ENCODE data around the gene GTPBP4. TPM values are rescaled to one million over a fixed set of nuclear protein-coding genes. Genes with fewer than 3 reads are reported as not detected.

The GTPBP4 gene
- total and polyA plus RNA-seq, 9 of the 15 experiments (the other 6 are each of a cell fraction or from before 2014, with no cell fraction given) = 79.0 to 155 (median 128) TPM

- TF ChIP-seq MAZ (CRISPR knock-in tag; conservative IDR thresholded peaks at IDR 0.05 in 1 of 2, IDR thresholded peaks at IDR 0.05 in 1 of 2) = no peak
- no peak for TF ChIP-seq L3MBTL2 (IDR thresholded peaks at IDR 0.05)
- no peak; the same call in 1 of the 2 replicates for TF ChIP-seq MAX (CRISPR knock-in tag; IDR thresholded peaks at IDR 0.05)
- TF ChIP-seq, protein P1, sequence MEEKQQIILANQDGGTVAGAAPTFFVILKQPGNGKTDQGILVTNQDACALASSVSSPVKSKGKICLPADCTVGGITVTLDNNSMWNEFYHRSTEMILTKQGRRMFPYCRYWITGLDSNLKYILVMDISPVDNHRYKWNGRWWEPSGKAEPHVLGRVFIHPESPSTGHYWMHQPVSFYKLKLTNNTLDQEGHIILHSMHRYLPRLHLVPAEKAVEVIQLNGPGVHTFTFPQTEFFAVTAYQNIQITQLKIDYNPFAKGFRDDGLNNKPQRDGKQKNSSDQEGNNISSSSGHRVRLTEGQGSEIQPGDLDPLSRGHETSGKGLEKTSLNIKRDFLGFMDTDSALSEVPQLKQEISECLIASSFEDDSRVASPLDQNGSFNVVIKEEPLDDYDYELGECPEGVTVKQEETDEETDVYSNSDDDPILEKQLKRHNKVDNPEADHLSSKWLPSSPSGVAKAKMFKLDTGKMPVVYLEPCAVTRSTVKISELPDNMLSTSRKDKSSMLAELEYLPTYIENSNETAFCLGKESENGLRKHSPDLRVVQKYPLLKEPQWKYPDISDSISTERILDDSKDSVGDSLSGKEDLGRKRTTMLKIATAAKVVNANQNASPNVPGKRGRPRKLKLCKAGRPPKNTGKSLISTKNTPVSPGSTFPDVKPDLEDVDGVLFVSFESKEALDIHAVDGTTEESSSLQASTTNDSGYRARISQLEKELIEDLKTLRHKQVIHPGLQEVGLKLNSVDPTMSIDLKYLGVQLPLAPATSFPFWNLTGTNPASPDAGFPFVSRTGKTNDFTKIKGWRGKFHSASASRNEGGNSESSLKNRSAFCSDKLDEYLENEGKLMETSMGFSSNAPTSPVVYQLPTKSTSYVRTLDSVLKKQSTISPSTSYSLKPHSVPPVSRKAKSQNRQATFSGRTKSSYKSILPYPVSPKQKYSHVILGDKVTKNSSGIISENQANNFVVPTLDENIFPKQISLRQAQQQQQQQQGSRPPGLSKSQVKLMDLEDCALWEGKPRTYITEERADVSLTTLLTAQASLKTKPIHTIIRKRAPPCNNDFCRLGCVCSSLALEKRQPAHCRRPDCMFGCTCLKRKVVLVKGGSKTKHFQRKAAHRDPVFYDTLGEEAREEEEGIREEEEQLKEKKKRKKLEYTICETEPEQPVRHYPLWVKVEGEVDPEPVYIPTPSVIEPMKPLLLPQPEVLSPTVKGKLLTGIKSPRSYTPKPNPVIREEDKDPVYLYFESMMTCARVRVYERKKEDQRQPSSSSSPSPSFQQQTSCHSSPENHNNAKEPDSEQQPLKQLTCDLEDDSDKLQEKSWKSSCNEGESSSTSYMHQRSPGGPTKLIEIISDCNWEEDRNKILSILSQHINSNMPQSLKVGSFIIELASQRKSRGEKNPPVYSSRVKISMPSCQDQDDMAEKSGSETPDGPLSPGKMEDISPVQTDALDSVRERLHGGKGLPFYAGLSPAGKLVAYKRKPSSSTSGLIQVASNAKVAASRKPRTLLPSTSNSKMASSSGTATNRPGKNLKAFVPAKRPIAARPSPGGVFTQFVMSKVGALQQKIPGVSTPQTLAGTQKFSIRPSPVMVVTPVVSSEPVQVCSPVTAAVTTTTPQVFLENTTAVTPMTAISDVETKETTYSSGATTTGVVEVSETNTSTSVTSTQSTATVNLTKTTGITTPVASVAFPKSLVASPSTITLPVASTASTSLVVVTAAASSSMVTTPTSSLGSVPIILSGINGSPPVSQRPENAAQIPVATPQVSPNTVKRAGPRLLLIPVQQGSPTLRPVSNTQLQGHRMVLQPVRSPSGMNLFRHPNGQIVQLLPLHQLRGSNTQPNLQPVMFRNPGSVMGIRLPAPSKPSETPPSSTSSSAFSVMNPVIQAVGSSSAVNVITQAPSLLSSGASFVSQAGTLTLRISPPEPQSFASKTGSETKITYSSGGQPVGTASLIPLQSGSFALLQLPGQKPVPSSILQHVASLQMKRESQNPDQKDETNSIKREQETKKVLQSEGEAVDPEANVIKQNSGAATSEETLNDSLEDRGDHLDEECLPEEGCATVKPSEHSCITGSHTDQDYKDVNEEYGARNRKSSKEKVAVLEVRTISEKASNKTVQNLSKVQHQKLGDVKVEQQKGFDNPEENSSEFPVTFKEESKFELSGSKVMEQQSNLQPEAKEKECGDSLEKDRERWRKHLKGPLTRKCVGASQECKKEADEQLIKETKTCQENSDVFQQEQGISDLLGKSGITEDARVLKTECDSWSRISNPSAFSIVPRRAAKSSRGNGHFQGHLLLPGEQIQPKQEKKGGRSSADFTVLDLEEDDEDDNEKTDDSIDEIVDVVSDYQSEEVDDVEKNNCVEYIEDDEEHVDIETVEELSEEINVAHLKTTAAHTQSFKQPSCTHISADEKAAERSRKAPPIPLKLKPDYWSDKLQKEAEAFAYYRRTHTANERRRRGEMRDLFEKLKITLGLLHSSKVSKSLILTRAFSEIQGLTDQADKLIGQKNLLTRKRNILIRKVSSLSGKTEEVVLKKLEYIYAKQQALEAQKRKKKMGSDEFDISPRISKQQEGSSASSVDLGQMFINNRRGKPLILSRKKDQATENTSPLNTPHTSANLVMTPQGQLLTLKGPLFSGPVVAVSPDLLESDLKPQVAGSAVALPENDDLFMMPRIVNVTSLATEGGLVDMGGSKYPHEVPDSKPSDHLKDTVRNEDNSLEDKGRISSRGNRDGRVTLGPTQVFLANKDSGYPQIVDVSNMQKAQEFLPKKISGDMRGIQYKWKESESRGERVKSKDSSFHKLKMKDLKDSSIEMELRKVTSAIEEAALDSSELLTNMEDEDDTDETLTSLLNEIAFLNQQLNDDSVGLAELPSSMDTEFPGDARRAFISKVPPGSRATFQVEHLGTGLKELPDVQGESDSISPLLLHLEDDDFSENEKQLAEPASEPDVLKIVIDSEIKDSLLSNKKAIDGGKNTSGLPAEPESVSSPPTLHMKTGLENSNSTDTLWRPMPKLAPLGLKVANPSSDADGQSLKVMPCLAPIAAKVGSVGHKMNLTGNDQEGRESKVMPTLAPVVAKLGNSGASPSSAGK (IDR thresholded peaks at IDR 0.05) = no peak
- no peak for TF ChIP-seq FOXJ2 (tag; IDR thresholded peaks at IDR 0.05)
- no peak for TF ChIP-seq KLF1 (tag; IDR thresholded peaks at IDR 0.05)
- TF ChIP-seq, protein P2, sequence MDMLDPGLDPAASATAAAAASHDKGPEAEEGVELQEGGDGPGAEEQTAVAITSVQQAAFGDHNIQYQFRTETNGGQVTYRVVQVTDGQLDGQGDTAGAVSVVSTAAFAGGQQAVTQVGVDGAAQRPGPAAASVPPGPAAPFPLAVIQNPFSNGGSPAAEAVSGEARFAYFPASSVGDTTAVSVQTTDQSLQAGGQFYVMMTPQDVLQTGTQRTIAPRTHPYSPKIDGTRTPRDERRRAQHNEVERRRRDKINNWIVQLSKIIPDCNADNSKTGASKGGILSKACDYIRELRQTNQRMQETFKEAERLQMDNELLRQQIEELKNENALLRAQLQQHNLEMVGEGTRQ (CRISPR knock-in tag; IDR thresholded peaks at IDR 0.05) = no peak
- TF ChIP-seq FOXA3 (CRISPR knock-in tag; conservative IDR thresholded peaks at IDR 0.05 in 1 of 2, IDR thresholded peaks at IDR 0.05 in 1 of 2) = no peak
- no peak for TF ChIP-seq NCOA4 (IDR thresholded peaks at IDR 0.05; ENCODE audit: partially characterized antibody)
These were observed 18.3 kb downstream of the GTPBP4 start (continued) for GRCh38 chr10:1006573-1006972.

Data from K562 (cell line).